Vagina (tissue), 2 donors: ENCODE measurements around the gene RPUSD1.

ENCODE experiments used
- POLR2A ChIP-seq, 2 donors: fragments of 450-650 bp; IDR thresholded peaks; one replicate each; pipeline ENCODE4 v1.6.1; 2017; ENCODE audit warnings: antibody characterized with exemption in 2 of 2, mild to moderate bottlenecking in 2 of 2, moderate library complexity in 2 of 2
- POLR2AphosphoS5 ChIP-seq, 2 donors: sonication (generic); formaldehyde crosslinking; IDR thresholded peaks; one replicate each; pipeline ENCODE4 v1.9.0; 2017; ENCODE audit warnings: antibody characterized with exemption in 2 of 2, mild to moderate bottlenecking in 2 of 2, low read depth in 1 of 2; ENCODE audit not compliant: insufficient read depth in 1 of 2
- TF ChIP-seq, protein P1 (sequence below), 3 experiments: fragments of 450-650 bp in 2 of 3; fragments of 200-600 bp in 1 of 3; sonication (generic) in 1 of 3; IDR thresholded peaks; one replicate each; pipeline ENCODE4 v1.5.1; 2017 to 2019; ENCODE audit warnings: antibody characterized with exemption in 3 of 3, mild to moderate bottlenecking in 2 of 3, moderate library complexity in 2 of 3

DNA sequence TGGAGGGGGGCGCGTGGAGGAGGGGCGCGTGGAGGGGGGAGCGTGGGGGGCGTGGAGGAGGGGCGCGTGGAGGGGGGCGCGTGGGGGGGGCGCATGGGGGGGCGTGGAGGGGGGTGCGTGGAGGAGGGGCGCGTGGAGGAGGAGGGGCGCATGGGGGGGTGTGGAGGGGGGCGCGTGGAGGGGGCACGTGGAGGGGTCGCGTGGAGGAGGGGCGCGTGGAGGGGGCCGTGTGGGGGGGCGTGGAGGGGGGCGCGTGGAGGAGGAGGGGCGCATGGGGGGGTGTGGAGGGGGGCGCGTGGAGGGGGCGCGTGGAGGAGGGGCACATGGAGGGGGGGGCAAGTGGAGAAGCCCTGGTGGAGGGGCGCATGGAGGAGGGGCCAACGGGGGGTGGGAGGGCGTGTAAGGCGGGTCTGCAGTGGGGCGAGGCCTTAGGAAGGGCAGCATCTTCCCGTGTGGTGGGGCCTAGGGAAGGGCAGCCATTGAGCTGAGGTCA, 20.4 kb downstream of the RPUSD1 start:
- TF ChIP-seq, protein P1, sequence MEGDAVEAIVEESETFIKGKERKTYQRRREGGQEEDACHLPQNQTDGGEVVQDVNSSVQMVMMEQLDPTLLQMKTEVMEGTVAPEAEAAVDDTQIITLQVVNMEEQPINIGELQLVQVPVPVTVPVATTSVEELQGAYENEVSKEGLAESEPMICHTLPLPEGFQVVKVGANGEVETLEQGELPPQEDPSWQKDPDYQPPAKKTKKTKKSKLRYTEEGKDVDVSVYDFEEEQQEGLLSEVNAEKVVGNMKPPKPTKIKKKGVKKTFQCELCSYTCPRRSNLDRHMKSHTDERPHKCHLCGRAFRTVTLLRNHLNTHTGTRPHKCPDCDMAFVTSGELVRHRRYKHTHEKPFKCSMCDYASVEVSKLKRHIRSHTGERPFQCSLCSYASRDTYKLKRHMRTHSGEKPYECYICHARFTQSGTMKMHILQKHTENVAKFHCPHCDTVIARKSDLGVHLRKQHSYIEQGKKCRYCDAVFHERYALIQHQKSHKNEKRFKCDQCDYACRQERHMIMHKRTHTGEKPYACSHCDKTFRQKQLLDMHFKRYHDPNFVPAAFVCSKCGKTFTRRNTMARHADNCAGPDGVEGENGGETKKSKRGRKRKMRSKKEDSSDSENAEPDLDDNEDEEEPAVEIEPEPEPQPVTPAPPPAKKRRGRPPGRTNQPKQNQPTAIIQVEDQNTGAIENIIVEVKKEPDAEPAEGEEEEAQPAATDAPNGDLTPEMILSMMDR (IDR thresholded peaks at IDR 0.05): no peak
- TF ChIP-seq POLR2A (IDR thresholded peaks at IDR 0.05) (no peak), POLR2AphosphoS5 (IDR thresholded peaks at IDR 0.05; ENCODE audit: insufficient read depth in 1 of 2, low read depth in 1 of 2) (no peak)
